ENCODE results near the gene NUDT22. TPM values are rescaled to one million over a fixed set of nuclear protein-coding genes. Genes with fewer than 3 reads are reported as not detected.

The NUDT22 gene
- polyA plus RNA-seq, 2 of the 4 experiments (the other 2 are of a cell fraction), result 21.5 to 33.2 TPM

- CTCF ChIA-PET, result interaction anchor here (3.1 to 12.2 kb wide), 3 partner anchors 12 to 55 kb away, joined by 12 to 220 read pairs (median 206); partner anchors contain the start of genes CATSPERZ and ESRRA
- DNase-seq (ENCODE audit: low read depth in 1 of 2, low spot score in 1 of 2) (no peak), ATAC-seq (no peak), FAIRE-seq (no peak)
- 83% methylated on average over 6 of the region's 7 CpGs for WGBS (ENCODE audit: missing lambda C conversion rate)
- POLR2A ChIA-PET, result no interaction called here
- TF ChIP-seq POLR2A (IDR thresholded peaks at IDR 0.05; ENCODE audit: low read length), result peak; percentile 10; the same call in 1 of the 2 replicates
- no peak for TF ChIP-seq RARB (CRISPR knock-in tag; IDR thresholded peaks at IDR 0.05)
- no peak for TF ChIP-seq CHD2 (IDR thresholded peaks at IDR 0.05; ENCODE audit: low read length, partially characterized antibody)
- no peak for TF ChIP-seq CBX8 (IDR thresholded peaks at IDR 0.05)
- TF ChIP-seq BHLHE40 (IDR thresholded peaks at IDR 0.05; ENCODE audit: low read depth, low read length), result no peak
- H3K27ac ChIP-seq, result peak overlapping the region in 1 of 2 experiments; percentile 99; a peak in 2 of 6 replicates
- H3K9me3 ChIP-seq, result no peaks in the 10 kb centered on the region
- no peak overlapping the region for H3K4me3 ChIP-seq
- H3K4me2 ChIP-seq, result no peak overlapping the region
- H3K4me1 ChIP-seq, result peaks cover 44% of the 10 kb centered on the region
Observed at GRCh38 chr11:64248578-64248977, 22.5 kb downstream of the NUDT22 start.

GRCh38 chr11:64249038-64249437 lies 23.0 kb downstream of the NUDT22 start:
- no peaks in the 10 kb centered on the region for H3K9me3 ChIP-seq
- no peak overlapping the region for H3K4me2 ChIP-seq
- FAIRE-seq, result no peak
- ChIA-PET CTCF (interaction anchor here (2.2 to 12.2 kb wide), 6 partner anchors 13 to 104 kb away, joined by 7 to 220 read pairs (median 19); partner anchors contain the start of genes CATSPERZ and ESRRA), POLR2A (interaction anchor here (1.6 kb wide), 1 partner anchor 21 kb away, joined by 5 read pairs; no protein-coding TSS in a partner anchor)
- peak overlapping the region in 1 of 2 experiments; percentile 99; a peak in 2 of 6 replicates for H3K27ac ChIP-seq
- no peak for TF ChIP-seq EHF (CRISPR knock-in tag; IDR thresholded peaks at IDR 0.05)
- TF ChIP-seq ELK1 (IDR thresholded peaks at IDR 0.05; ENCODE audit: low read depth, low read length), result no peak
- TF ChIP-seq KDM5A (IDR thresholded peaks at IDR 0.05), result no peak
- TF ChIP-seq TP53 (CRISPR knock-in tag; IDR thresholded peaks at IDR 0.05), result no peak
- TF ChIP-seq GATA3 (IDR thresholded peaks at IDR 0.05; ENCODE audit: borderline replicate concordance), result no peak
- TF ChIP-seq USF2 (IDR thresholded peaks at IDR 0.05), result no peak
- no peak for TF ChIP-seq RAD21 (conservative IDR thresholded peaks at IDR 0.05 in 1 of 2, IDR thresholded peaks at IDR 0.05 in 1 of 2)
- no peak for TF ChIP-seq MAX (IDR thresholded peaks at IDR 0.05)
- no peak for TF ChIP-seq HOXB13 (CRISPR knock-in tag; IDR thresholded peaks at IDR 0.05; ENCODE audit: low read depth)
- no peak for TF ChIP-seq ATOH8 (CRISPR knock-in tag; IDR thresholded peaks at IDR 0.05; ENCODE audit: low read depth)
- TF ChIP-seq HMGXB4 (CRISPR knock-in tag; IDR thresholded peaks at IDR 0.05; ENCODE audit: borderline replicate concordance), result no peak
- TF ChIP-seq HDAC2 (IDR thresholded peaks at IDR 0.05), result no peak
- no peak for TF ChIP-seq CHD4 (IDR thresholded peaks at IDR 0.05; ENCODE audit: borderline replicate concordance)
- TF ChIP-seq ZC3H11A (IDR thresholded peaks at IDR 0.05), result no peak
- no peak for TF ChIP-seq REST (IDR thresholded peaks at IDR 0.05)
- TF ChIP-seq RNF2 (IDR thresholded peaks at IDR 0.05; ENCODE audit: borderline replicate concordance, low read depth), result no peak
- no peak for TF ChIP-seq MAZ (IDR thresholded peaks at IDR 0.05; ENCODE audit: borderline replicate concordance, low read depth, low read length)
- no peak for DNase-seq (ENCODE audit: low read depth in 1 of 2, low spot score in 1 of 2)
- no peak for ATAC-seq
- WGBS (ENCODE audit: missing lambda C conversion rate), result 90% methylated on average over 4 of the region's 4 CpGs
- peaks cover 40% of the 10 kb centered on the region for H3K4me1 ChIP-seq
- H3K4me3 ChIP-seq, result no peak overlapping the region
